SU-DHL-6 (cell line): Measurements from ENCODE around the gene RP9.

ENCODE experiments used
- H2AFZ ChIP-seq: fragments of 200-600 bp; sonication (generic); 2 replicates; pipeline ENCODE4 v1.6.1; 2014; ENCODE audit warnings: low read depth, mild to moderate bottlenecking, moderate library complexity, mixed read lengths, antibody characterized with exemption, low read length; ENCODE audit not compliant: severe bottlenecking
- H3F3A ChIP-seq: fragments of 200-600 bp; shearing (Covaris generic); 2 replicates; pipeline ENCODE4 v1.6.0; 2016; ENCODE audit warnings: antibody characterized with exemption, mild to moderate bottlenecking; ENCODE audit not compliant: insufficient read depth
- H3K27ac ChIP-seq: fragments of 200-600 bp; sonication (generic); 2 replicates; pipeline ENCODE4 v1.5.1; 2016; ENCODE audit warnings: low read depth, mild to moderate bottlenecking, low read length, moderate library complexity, mixed read lengths
- H3K27me3 ChIP-seq: fragments of 200-600 bp; sonication (generic), shearing (Covaris generic); 2 replicates; pipeline ENCODE4 v1.6.0; 2014; ENCODE audit warnings: mild to moderate bottlenecking, low read length
- H3K36me3 ChIP-seq: fragments of 200-600 bp; sonication (generic); 2 replicates; pipeline ENCODE4 v1.6.1; 2014; ENCODE audit warnings: mild to moderate bottlenecking, low read length, mixed read lengths
- H3K4me2 ChIP-seq: fragments of 300-600, 200-600 bp; shearing (Covaris generic), sonication (generic); 2 replicates; pipeline ENCODE4 v1.6.0; 2014; ENCODE audit warnings: low read length, low read depth, mild to moderate bottlenecking; ENCODE audit not compliant: poor library complexity, severe bottlenecking
- H3K4me3 ChIP-seq: fragments of 200-600 bp; sonication (generic); 2 replicates; pipeline ENCODE4 v1.5.1; 2014; ENCODE audit warnings: antibody characterized with exemption, low read length, mild to moderate bottlenecking, mixed read lengths; ENCODE audit not compliant: insufficient read depth, poor library complexity, severe bottlenecking
- H3K79me2 ChIP-seq: fragments of 200-600 bp; sonication (generic); 2 replicates; pipeline ENCODE4 v1.6.1; 2014; ENCODE audit warnings: mild to moderate bottlenecking, low read length, moderate library complexity; ENCODE audit not compliant: insufficient read depth
- H3K9ac ChIP-seq: fragments of 200-600 bp; sonication (generic); 2 replicates; pipeline ENCODE4 v1.7.0; 2014; ENCODE audit warnings: mild to moderate bottlenecking, low read length
- H3K9me2 ChIP-seq: fragments of 200-600 bp; sonication (generic); replicated peaks from 2 replicates; pipeline ENCODE4 v1.6.1; 2014; ENCODE audit warnings: low read length; ENCODE audit not compliant: insufficient read depth
- H3K9me3 ChIP-seq: fragments of 200-600 bp; sonication (generic); 2 replicates; pipeline ENCODE4 v1.6.1; 2014; ENCODE audit warnings: low read length, mixed read lengths; ENCODE audit not compliant: insufficient read depth
- H4K20me1 ChIP-seq: fragments of 200-600 bp; sonication (generic); 2 replicates; pipeline ENCODE4 v1.6.1; 2014; ENCODE audit warnings: low read depth, mild to moderate bottlenecking, antibody characterized with exemption, low read length, moderate library complexity, mixed read lengths
- CTCF ChIP-seq: fragments of 200-600 bp; sonication (generic); IDR thresholded peaks from one replicate; pipeline ENCODE4 v1.5.1; 2017; ENCODE audit warnings: antibody characterized with exemption, mild to moderate bottlenecking, low read length, moderate library complexity; ENCODE audit not compliant: insufficient read depth, poor library complexity, severe bottlenecking
- EZH2phosphoT487 ChIP-seq: fragments of 200-600 bp; sonication (generic), shearing (Covaris generic); conservative IDR thresholded peaks from 2 replicates; pipeline ENCODE4 v1.6.1; 2018; ENCODE audit warnings: mild to moderate bottlenecking, antibody characterized with exemption, low read length, moderate library complexity, mixed read lengths

RP9 gene

GRCh38 chr7:33156441-33156840 is 47.2 kb upstream of the RP9 start:
- Histone ChIP-seq H3K9me3 (no peaks in the 10 kb centered on the region), H2AFZ (no peak overlapping the region), H3K9ac (no peak overlapping the region), H3K4me3 (no peak overlapping the region), H3K27me3 (no peaks in the 10 kb centered on the region), H3K4me2 (no peak overlapping the region), H3F3A (no peaks in the 10 kb centered on the region), H3K9me2 (no peaks in the 10 kb centered on the region), H3K36me3 (no peaks in the 10 kb centered on the region), H3K27ac (no peak overlapping the region), H4K20me1 (no peaks in the 10 kb centered on the region), H3K79me2 (no peaks in the 10 kb centered on the region)
- no peak for TF ChIP-seq CTCF
- no peak for TF ChIP-seq EZH2phosphoT487

GRCh38 chr7:33155811-33156210 is 46.6 kb upstream of the RP9 start:
- Histone ChIP-seq H3K4me2 (no peak overlapping the region), H3K36me3 (no peaks in the 10 kb centered on the region), H3K9ac (no peak overlapping the region), H4K20me1 (no peaks in the 10 kb centered on the region), H3K9me2 (no peaks in the 10 kb centered on the region), H3K4me3 (no peak overlapping the region), H3K79me2 (no peaks in the 10 kb centered on the region), H3K27ac (no peak overlapping the region), H3K27me3 (no peaks in the 10 kb centered on the region), H3F3A (no peaks in the 10 kb centered on the region), H2AFZ (no peak overlapping the region), H3K9me3 (no peaks in the 10 kb centered on the region)
- TF ChIP-seq EZH2phosphoT487: no peak
- no peak for TF ChIP-seq CTCF

GRCh38 chr7:33152087-33152486 is 42.9 kb upstream of the RP9 start:
- Histone ChIP-seq H3K9me3 (no peaks in the 10 kb centered on the region), H3K9ac (no peak overlapping the region), H3K9me2 (no peaks in the 10 kb centered on the region), H3K36me3 (no peaks in the 10 kb centered on the region), H3K27ac (no peak overlapping the region), H3K27me3 (no peaks in the 10 kb centered on the region), H3K79me2 (no peaks in the 10 kb centered on the region), H3K4me3 (no peak overlapping the region), H3F3A (no peaks in the 10 kb centered on the region), H4K20me1 (no peaks in the 10 kb centered on the region), H2AFZ (no peak overlapping the region), H3K4me2 (no peak overlapping the region)
- TF ChIP-seq CTCF: no peak
- no peak for TF ChIP-seq EZH2phosphoT487

- no peak overlapping the region for H3K9ac ChIP-seq
- H3F3A ChIP-seq: no peaks in the 10 kb centered on the region
- no peak overlapping the region for H2AFZ ChIP-seq
- H3K9me3 ChIP-seq: no peaks in the 10 kb centered on the region
- 0 out of 2 replicates have a peak, but pooled peaks cover 4% of the 10 kb centered on the region for H4K20me1 ChIP-seq
- 0 out of 2 replicates have a peak, but pooled peaks cover 3% of the 10 kb centered on the region for H3K36me3 ChIP-seq
- TF ChIP-seq CTCF (no peak), EZH2phosphoT487 (no peak)
- H3K27me3 ChIP-seq: no peaks in the 10 kb centered on the region
- no peak overlapping the region for H3K4me3 ChIP-seq
- H3K9me2 ChIP-seq: no peaks in the 10 kb centered on the region
- H3K27ac ChIP-seq: no peak overlapping the region
- no peaks in the 10 kb centered on the region for H3K79me2 ChIP-seq
- H3K4me2 ChIP-seq: no peak overlapping the region
These were observed 36.0 kb upstream of the RP9 start for GRCh38 chr7:33145156-33145555.
